MV-4-11 (cell line): ENCODE data around the gene PDE2A.
"Not testable (repeated sequence)": the region's sequence is repeated elsewhere in the genome, so short reads cannot be mapped to it uniquely, and the experiment has no call there.

Experiments used
- DNase-seq: peaks from one replicate; lab custom pipeline; 2025; lab: John Stamatoyannopoulos, UW

Gene PDE2A

DNA sequence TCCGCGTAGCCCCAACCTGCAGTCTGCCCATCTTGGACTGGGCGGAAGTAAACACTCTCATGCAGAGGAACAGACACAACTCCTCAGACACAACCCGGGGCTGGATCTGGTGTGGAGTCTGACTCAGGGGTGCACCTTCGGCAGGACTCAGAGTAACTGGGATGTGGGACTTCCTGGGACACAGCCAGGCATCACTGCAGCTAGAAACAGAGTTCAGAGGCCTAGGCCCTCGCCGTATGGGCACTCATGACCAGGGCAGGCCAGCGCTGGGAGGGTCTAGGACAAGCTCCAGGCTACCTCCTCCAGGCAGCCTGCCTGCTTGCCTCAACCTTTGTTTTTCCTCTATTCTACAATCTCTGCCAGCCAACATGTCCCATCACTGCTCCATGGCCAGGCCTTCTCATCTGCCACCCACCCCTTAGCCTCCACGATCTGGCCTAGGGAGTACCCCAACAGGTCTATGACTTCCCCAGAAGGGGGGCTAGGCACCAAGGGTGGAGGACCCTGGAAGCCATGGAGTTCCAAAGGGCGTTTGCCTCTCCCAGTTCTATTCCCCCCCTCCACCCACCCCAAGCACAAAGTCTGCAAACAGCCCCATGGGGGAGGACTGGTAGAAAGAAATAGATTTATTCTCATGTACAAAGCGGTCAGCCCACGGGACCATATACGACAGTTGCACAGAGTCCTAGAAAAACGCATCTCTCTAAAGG is 98.5 kb downstream of the PDE2A start:
- DNase-seq: no peak

- DNase-seq: no peak
Observed at GRCh38 chr11:72574548-72575460, 99.4 kb downstream of the PDE2A start.

- no peak for DNase-seq
Observed at GRCh38 chr11:72573855-72574445, 100.3 kb downstream of the PDE2A start.

- DNase-seq: no peak
Observed at GRCh38 chr11:72573072-72573854, 101.0 kb downstream of the PDE2A start.

- not testable (repeated sequence) for DNase-seq
Observed at GRCh38 chr11:72572540-72572939, 101.7 kb downstream of the PDE2A start.

- no peak for DNase-seq
Observed at GRCh38 chr11:72570893-72571661, 103.1 kb downstream of the PDE2A start.

DNA sequence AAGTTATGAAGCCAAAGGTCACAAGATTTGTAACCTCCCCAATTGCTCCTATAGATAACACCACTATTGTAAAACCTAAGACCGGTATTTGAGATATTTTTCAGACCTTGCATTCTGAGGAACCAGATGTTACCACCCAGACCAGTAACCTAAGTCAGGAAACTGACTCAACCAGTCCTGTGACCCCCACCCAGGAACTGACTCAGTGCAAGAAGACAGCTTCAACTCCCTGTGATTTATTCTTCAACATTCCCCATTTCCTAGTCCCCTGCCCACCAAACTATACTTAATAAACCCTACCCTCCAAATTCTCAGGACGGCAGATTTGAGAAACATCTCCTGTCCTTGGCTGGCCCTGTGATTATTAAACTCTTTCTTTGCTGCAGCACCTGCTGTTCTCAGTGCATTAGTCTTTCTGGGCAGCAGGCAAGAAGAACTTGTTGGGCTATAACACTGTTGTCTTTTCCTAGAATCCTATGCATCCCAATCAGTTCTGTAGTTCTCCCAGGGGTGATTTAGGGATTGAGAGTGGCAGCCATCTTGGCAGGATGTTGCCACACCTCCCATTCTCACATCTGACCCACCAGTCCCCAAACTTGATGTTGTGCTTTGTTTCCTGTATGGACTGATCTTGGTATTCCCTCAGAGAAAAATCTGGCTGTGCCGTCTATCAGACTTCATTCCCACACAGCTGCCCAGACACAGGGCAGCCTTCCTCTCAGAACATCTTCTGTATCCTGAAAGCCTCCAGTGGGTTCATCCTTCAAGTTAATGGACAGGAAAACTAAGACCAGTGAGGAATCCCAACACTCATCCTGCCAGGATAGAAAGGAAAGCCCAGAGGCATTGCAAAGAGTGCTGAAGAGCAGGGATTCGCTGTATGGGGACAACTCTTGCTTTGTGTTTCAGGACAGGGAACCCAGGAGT is 104.0 kb downstream of the PDE2A start:
- DNase-seq: no peak

DNA sequence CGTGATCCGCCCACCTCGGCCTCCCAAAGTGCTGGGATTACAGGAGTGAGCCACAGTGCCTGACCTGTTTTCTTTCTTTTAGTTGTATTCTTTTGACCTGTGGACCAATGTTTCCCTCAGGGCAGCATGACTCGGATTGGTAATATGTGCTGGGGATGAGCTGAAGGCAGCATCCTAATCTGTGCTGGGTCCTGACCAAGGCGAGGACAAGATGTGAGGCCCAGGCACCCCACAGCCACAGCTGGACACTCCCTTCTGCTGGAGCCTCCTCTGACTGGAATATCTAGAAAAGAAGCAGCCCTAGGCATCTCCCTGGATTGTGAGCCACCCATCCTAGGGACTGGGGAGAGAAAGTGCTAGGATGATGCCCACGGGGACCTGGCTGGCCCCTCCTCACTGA is 105.4 kb downstream of the PDE2A start:
- DNase-seq: no peak

GRCh38 chr11:72562431-72562830 is 111.8 kb downstream of the PDE2A start:
- no peak for DNase-seq

DNA sequence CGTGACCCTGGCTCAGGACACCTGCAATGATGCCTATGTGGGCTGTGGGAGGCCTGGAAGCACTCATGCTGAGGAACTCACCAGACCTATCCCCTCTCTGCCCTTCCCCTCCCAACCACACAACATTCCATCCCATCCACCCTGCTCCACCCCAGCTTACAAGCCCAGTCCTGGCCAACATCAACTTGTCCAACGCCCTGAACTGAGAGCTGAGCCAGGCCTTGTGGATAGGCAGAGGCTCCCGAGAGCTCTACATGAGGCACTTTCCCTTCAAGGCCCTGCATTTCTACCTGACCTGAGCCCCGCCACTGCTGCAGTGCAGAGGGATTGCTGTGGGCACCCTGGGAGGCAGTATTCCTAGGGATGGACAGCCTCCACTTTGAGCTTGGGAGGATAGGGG is 112.4 kb downstream of the PDE2A start:
- DNase-seq: no peak

DNA sequence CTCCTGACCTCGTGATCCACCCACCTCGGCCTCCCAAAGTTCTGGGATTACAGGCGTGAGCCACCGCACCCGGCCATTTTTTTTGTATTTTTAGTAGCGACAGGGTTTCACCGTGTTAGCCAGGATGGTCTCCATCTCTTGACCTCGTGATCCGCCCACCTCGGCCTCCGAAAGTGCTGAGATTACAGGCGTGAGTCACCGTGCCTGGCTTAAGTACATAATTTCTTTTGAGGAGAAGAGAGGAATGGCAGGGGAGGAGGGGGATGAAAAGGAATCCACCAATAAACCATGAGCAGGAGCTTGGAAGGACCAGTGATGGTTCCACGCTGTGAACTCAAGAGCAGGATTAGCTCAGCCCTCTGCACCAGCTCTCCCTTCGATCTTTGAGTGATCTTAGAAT is 113.4 kb downstream of the PDE2A start:
- DNase-seq: not testable (repeated sequence)

DNA sequence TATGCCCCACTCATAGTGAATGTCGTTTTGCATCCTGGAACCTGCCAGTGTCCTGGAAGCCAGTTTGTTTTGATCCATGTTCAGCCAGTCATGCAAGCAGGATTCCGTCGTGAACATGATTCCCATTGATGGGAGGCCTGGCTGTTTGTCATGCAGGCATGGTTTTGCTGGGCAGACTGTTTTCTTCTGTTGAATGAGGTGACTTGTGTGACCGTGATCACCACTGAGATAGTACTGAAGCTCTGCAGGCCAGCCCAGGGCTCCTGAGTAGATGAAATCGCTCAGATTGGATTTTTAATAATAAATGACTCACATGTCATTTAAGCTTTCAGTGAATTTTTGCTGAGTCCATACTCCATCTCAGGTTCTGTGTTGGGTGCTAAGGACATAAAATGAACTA is 117.8 kb downstream of the PDE2A start:
- DNase-seq: no peak

DNA sequence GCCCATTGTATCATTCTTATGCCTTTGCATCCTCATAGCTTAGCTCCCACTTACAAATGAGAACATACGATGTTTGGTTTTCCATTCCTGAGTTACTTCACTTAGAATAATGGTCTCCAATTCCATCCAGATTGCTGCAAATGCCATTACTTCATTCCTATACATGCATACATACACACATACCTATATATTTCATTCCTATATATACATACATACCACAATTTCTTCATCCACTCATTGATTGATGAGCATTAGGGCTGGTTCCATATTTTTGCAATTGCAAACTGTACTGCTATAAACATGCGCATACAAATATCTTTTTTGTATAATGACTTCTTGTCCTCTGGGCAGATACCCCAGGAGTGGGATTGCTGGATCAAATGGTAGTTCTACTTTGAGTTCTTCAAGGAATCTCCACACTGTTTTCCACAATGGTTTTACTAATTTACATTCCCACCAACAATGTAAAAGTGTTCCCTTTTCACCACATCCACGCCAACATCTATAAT is 119.2 kb downstream of the PDE2A start:
- not testable (repeated sequence) for DNase-seq

DNA sequence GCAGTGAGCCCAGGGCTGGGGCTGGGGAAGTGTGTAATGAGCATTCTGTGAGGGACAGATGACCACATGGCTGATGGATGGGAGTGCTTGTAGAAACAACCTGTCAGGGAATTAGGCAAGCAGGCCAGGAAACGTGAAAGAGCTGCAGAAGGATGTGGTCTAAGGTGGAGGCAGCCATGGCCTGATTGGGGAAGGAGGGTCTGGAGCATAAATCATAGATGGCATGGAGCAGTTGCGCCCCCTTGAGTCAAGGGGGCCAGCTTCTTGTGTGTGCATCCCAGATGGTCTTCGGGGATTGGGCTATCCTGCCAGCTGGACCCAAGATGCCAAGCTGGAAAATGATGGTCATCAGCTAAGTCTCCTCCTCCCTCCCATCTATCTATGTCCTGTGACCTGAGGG is 120.5 kb downstream of the PDE2A start:
- DNase-seq: no peak

- no peak for DNase-seq
Observed at GRCh38 chr11:72552399-72552910, 121.8 kb downstream of the PDE2A start.

- no peak for DNase-seq
Observed at GRCh38 chr11:72551571-72551970, 122.7 kb downstream of the PDE2A start.

- DNase-seq: no peak
Observed at GRCh38 chr11:72548463-72548862, 125.8 kb downstream of the PDE2A start.

- no peak for DNase-seq
Observed at GRCh38 chr11:72546866-72547265, 127.4 kb downstream of the PDE2A start.

GRCh38 chr11:72544589-72544988 is 129.6 kb downstream of the PDE2A start:
- no peak for DNase-seq
